Measurements from ENCODE around the gene ATXN10. TPM values are rescaled to one million over a fixed set of nuclear protein-coding genes. Genes with fewer than 3 reads are reported as not detected.
A peak's percentile ranks its signal among the peaks of the same experiment; 100 is the strongest.

ATXN10 gene
- total and polyA plus RNA-seq, 2 experiments from 2014 or later = 99.0 to 163 TPM

DNA sequence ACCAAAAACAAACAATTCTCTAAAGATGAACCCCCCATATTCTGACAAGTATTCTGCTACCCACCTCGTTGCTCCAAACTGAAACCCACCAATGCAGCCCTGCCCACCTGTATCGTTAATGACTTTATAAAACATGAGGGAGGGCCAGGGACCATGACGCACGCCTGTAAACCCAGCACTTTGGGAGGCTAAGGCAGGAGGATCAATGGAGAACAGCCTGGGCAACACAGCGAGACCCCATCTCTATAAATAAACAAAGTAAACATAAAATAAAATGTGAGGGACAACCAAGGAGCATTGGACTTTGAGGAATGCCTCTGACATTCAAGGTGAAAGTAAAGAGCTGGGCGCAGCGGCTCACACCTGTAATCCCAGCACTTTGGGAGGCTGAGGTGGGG, 39.8 kb upstream of the ATXN10 start:
- no peak for ATAC-seq
- H3K4me1 Mint-ChIP-seq = peaks cover 56% of the 10 kb centered on the region
- H3K27ac ChIP-seq (ENCODE audit: low read depth) = no peak overlapping the region
- H3K4me1 ChIP-seq (ENCODE audit: insufficient read depth) = peaks cover 47% of the 10 kb centered on the region
- no peak overlapping the region for H2AFZ ChIP-seq
- peak overlapping the region; percentile 73; the same call in 1 of the 2 replicates for H3K4me2 ChIP-seq
- no peaks in the 10 kb centered on the region for H3K36me3 Mint-ChIP-seq (ENCODE audit: low read depth)
- no peaks in the 10 kb centered on the region for H4K20me1 ChIP-seq (replicated peaks; ENCODE audit: insufficient read depth)
- H3K79me2 ChIP-seq (replicated peaks; ENCODE audit: insufficient read depth) = no peaks in the 10 kb centered on the region
- DNase-seq (ENCODE audit: low spot score) = no peak
- H3K27me3 ChIP-seq (ENCODE audit: insufficient read depth) = no peaks in the 10 kb centered on the region
- H3K27me3 Mint-ChIP-seq (ENCODE audit: insufficient read depth, low read depth, poor library complexity) = peaks cover 22% of the 10 kb centered on the region
- H3K27ac Mint-ChIP-seq = peak overlapping the region; percentile 83; the same call in 1 of the 2 replicates
- H3K9me2 ChIP-seq (ENCODE audit: insufficient read depth) = no peaks in the 10 kb centered on the region
- H3F3A ChIP-seq (replicated peaks; ENCODE audit: low read depth) = peaks cover 8% of the 10 kb centered on the region; the same call in 1 of the 2 replicates
- no peaks in the 10 kb centered on the region; the same call in 2 of the 3 replicates for H3K9me3 Mint-ChIP-seq
- no peaks in the 10 kb centered on the region for H3K36me3 ChIP-seq (ENCODE audit: insufficient read depth)
- no peak overlapping the region for H3K4me3 ChIP-seq
- no peak for TF ChIP-seq EZH2 (IDR thresholded peaks at IDR 0.05; ENCODE audit: low read depth, unreplicated experiment)
- no peak for TF ChIP-seq REST (IDR thresholded peaks at IDR 0.05; ENCODE audit: unreplicated experiment)
- TF ChIP-seq CREB1 (CRISPR knock-in tag; IDR thresholded peaks at IDR 0.05; ENCODE audit: low read depth) = no peak
- no peak for TF ChIP-seq JUNB (IDR thresholded peaks at IDR 0.05; ENCODE audit: unreplicated experiment)
- TF ChIP-seq, protein P1, sequence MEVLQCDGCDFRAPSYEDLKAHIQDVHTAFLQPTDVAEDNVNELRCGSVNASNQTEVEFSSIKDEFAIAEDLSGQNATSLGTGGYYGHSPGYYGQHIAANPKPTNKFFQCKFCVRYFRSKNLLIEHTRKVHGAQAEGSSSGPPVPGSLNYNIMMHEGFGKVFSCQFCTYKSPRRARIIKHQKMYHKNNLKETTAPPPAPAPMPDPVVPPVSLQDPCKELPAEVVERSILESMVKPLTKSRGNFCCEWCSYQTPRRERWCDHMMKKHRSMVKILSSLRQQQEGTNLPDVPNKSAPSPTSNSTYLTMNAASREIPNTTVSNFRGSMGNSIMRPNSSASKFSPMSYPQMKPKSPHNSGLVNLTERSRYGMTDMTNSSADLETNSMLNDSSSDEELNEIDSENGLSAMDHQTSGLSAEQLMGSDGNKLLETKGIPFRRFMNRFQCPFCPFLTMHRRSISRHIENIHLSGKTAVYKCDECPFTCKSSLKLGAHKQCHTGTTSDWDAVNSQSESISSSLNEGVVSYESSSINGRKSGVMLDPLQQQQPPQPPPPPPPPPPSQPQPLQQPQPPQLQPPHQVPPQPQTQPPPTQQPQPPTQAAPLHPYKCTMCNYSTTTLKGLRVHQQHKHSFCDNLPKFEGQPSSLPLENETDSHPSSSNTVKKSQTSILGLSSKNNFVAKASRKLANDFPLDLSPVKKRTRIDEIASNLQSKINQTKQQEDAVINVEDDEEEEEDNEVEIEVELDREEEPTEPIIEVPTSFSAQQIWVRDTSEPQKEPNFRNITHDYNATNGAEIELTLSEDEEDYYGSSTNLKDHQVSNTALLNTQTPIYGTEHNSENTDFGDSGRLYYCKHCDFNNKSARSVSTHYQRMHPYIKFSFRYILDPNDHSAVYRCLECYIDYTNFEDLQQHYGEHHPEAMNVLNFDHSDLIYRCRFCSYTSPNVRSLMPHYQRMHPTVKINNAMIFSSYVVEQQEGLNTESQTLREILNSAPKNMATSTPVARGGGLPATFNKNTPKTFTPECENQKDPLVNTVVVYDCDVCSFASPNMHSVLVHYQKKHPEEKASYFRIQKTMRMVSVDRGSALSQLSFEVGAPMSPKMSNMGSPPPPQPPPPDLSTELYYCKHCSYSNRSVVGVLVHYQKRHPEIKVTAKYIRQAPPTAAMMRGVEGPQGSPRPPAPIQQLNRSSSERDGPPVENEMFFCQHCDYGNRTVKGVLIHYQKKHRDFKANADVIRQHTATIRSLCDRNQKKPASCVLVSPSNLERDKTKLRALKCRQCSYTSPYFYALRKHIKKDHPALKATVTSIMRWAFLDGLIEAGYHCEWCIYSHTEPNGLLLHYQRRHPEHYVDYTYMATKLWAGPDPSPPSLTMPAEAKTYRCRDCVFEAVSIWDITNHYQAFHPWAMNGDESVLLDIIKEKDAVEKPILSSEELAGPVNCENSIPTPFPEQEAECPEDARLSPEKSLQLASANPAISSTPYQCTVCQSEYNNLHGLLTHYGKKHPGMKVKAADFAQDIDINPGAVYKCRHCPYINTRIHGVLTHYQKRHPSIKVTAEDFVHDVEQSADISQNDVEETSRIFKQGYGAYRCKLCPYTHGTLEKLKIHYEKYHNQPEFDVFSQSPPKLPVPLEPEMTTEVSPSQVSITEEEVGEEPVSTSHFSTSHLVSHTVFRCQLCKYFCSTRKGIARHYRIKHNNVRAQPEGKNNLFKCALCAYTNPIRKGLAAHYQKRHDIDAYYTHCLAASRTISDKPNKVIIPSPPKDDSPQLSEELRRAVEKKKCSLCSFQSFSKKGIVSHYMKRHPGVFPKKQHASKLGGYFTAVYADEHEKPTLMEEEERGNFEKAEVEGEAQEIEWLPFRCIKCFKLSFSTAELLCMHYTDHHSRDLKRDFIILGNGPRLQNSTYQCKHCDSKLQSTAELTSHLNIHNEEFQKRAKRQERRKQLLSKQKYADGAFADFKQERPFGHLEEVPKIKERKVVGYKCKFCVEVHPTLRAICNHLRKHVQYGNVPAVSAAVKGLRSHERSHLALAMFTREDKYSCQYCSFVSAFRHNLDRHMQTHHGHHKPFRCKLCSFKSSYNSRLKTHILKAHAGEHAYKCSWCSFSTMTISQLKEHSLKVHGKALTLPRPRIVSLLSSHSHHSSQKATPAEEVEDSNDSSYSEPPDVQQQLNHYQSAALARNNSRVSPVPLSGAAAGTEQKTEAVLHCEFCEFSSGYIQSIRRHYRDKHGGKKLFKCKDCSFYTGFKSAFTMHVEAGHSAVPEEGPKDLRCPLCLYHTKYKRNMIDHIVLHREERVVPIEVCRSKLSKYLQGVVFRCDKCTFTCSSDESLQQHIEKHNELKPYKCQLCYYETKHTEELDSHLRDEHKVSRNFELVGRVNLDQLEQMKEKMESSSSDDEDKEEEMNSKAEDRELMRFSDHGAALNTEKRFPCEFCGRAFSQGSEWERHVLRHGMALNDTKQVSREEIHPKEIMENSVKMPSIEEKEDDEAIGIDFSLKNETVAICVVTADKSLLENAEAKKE (CRISPR knock-in tag; IDR thresholded peaks at IDR 0.05) = no peak
- no peak for TF ChIP-seq ZNF114 (CRISPR knock-in tag; IDR thresholded peaks at IDR 0.05)
- no peak for TF ChIP-seq POLR2AphosphoS5 (IDR thresholded peaks at IDR 0.05; ENCODE audit: low read depth)
- no peak for TF ChIP-seq NANOG (IDR thresholded peaks at IDR 0.05; ENCODE audit: borderline replicate concordance)
- TF ChIP-seq EZH2phosphoT487 (IDR thresholded peaks at IDR 0.05; ENCODE audit: unreplicated experiment) = no peak
- TF ChIP-seq CTCF (conservative IDR thresholded peaks at IDR 0.05; ENCODE audit: low read depth in 2 of 2) = no peak
- no peak for TF ChIP-seq STAT1 (IDR thresholded peaks at IDR 0.05; ENCODE audit: unreplicated experiment)
- TF ChIP-seq ZNF331 (CRISPR knock-in tag; IDR thresholded peaks at IDR 0.05; ENCODE audit: low read depth) = no peak
- TF ChIP-seq, protein P2, sequence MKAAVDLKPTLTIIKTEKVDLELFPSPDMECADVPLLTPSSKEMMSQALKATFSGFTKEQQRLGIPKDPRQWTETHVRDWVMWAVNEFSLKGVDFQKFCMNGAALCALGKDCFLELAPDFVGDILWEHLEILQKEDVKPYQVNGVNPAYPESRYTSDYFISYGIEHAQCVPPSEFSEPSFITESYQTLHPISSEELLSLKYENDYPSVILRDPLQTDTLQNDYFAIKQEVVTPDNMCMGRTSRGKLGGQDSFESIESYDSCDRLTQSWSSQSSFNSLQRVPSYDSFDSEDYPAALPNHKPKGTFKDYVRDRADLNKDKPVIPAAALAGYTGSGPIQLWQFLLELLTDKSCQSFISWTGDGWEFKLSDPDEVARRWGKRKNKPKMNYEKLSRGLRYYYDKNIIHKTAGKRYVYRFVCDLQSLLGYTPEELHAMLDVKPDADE (IDR thresholded peaks at IDR 0.05) = no peak
- no peak overlapping the region; the same call in 2 of the 3 replicates for H3K4me3 Mint-ChIP-seq

Data from GM23338 (cell line).